ENCODE data around the gene DPYSL4. TPM values are rescaled to one million over a fixed set of nuclear protein-coding genes. Genes with fewer than 3 reads are reported as not detected.

DPYSL4 gene
- total RNA-seq, 1 experiment from 2014 or later: not detected

DNA sequence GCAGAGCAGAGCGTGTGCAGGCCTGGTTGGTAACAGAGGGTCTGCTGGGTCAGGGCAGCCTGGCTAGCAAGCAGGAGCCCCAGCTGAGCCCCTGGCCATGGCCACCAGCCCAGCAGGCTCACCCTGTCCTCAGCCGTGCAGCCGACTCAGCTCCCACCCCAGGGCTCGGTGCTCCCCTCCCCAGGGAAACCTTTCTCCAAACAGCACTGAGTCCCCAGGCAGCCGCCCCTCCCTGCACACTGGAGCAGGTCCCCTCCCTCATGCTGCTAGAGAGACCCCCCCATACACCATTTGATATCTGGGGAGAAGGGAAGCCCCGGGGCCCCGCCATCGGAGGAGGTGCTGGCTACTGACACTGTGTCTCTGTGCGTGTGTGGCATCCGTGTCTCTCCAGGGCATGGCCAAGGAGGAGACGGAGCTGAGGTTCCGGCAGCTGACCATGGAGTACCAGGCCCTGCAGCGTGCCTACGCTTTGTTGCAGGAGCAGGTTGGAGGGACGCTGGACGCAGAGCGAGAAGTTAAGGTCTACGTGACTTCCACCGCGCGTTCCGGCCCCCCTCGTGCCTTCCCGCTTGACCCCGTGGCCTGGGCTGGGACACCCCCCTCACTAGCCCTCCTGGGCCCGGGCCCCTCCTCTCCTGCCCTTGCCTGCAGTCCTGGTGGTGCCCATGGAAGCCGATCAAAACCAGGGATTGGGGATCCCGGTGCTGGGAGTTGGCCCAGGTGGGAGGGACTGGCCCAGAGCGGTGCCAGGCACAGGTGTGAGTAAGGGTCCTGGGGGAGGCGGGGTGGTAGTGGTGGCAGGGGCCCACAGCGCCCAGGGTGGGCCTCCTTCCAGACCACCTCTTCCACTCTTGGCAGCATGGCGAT, 45.0 kb upstream of the DPYSL4 start:
- Histone ChIP-seq H4K20me1 (ENCODE audit: insufficient read depth, low read depth, low read length) (no peaks in the 10 kb centered on the region), H3K36me3 (ENCODE audit: insufficient read depth, low read length) (no peaks in the 10 kb centered on the region), H3K4me2 (ENCODE audit: low read depth, low read length, poor library complexity, severe bottlenecking) (no peak overlapping the region), H3K79me2 (ENCODE audit: low read length) (no peaks in the 10 kb centered on the region), H3K27ac (ENCODE audit: low read length) (no peak overlapping the region), H3K9me2 (replicated peaks; ENCODE audit: insufficient read depth, low read length) (no peaks in the 10 kb centered on the region), H3K9ac (ENCODE audit: low read length) (no peak overlapping the region), H3K27me3 (ENCODE audit: low read length) (no peaks in the 10 kb centered on the region), H3K4me3 (ENCODE audit: low read length) (no peak overlapping the region), H3K9me3 (ENCODE audit: low read length) (no peaks in the 10 kb centered on the region), H3K4me1 (ENCODE audit: low read length) (no peaks in the 10 kb centered on the region), H2AFZ (ENCODE audit: low read length) (no peak overlapping the region)
- DNase-seq: no peak

DNA sequence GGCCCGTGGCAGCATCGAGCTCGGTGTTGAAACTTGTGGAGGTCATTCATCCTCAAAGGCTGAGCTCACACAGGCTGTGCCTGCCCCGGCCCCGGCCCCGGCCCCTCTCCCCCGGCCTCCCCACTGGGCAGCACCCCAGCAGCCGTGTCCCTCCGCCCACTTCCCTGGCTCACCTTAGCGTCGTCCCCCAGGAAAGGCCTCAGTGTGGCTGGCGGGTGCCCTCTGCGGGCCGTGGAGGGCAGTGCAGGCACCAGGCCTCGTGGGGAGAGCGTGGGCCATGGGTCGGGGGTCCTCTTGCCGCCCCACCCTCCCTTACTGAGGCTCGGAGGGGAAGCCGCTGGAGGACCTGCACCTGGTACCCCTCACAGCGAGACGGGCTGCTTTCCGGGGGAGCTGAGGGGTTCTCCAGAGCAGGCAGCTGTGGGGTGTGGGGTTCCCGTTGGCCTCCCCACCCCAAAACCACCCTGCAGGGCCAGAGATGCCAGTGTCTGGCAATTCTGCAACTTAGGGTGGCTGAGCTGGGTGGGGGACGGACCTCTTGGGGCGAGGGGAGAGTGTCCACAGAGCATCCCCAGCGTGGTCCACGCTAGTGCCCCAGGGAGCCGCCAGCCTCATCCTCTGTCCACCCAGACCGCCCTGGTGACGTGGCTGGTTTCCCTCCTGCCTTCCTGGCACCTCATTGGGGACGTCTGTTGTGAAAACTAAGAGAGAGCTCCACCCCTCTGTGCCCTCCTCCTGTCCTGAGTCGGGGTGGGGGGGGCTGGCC, 44.2 kb upstream of the DPYSL4 start:
- Histone ChIP-seq H3K79me2 (ENCODE audit: low read length) (no peaks in the 10 kb centered on the region), H3K4me2 (ENCODE audit: low read depth, low read length, poor library complexity, severe bottlenecking) (no peak overlapping the region), H3K4me1 (ENCODE audit: low read length) (no peaks in the 10 kb centered on the region), H4K20me1 (ENCODE audit: insufficient read depth, low read depth, low read length) (no peaks in the 10 kb centered on the region), H3K36me3 (ENCODE audit: insufficient read depth, low read length) (no peaks in the 10 kb centered on the region), H3K27ac (ENCODE audit: low read length) (no peak overlapping the region), H3K4me3 (ENCODE audit: low read length) (no peak overlapping the region), H3K27me3 (ENCODE audit: low read length) (no peaks in the 10 kb centered on the region), H2AFZ (ENCODE audit: low read length) (no peak overlapping the region), H3K9me2 (replicated peaks; ENCODE audit: insufficient read depth, low read length) (no peaks in the 10 kb centered on the region), H3K9ac (ENCODE audit: low read length) (no peak overlapping the region), H3K9me3 (ENCODE audit: low read length) (no peaks in the 10 kb centered on the region)
- DNase-seq: peak; percentile 74

DNA sequence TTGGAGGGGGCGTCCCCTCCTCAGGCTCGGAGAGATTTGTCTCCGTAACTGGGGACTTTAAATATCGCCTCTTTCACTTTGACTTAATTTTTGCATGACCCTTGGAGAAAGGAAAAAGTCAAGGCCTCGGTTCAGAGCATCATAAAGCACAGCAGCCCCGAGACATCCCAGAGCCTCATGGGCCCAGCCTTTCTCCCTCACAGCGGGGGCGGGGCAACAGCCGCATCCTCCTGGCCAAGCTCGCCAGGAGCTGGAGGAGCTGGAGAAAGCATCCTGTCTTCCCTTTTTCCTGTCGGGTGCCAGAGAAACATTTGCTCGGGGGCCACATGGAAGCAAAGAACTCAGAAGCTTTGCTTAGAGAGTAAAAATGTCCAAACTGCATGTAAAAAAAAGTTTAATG, 43.6 kb upstream of the DPYSL4 start:
- H2AFZ ChIP-seq (ENCODE audit: low read length): no peak overlapping the region
- H4K20me1 ChIP-seq (ENCODE audit: insufficient read depth, low read depth, low read length): no peaks in the 10 kb centered on the region
- no peak overlapping the region for H3K9ac ChIP-seq (ENCODE audit: low read length)
- no peak for DNase-seq
- H3K4me3 ChIP-seq (ENCODE audit: low read length): no peak overlapping the region
- no peaks in the 10 kb centered on the region for H3K27me3 ChIP-seq (ENCODE audit: low read length)
- no peak overlapping the region for H3K27ac ChIP-seq (ENCODE audit: low read length)
- H3K9me2 ChIP-seq (replicated peaks; ENCODE audit: insufficient read depth, low read length): no peaks in the 10 kb centered on the region
- H3K79me2 ChIP-seq (ENCODE audit: low read length): no peaks in the 10 kb centered on the region
- H3K4me1 ChIP-seq (ENCODE audit: low read length): no peaks in the 10 kb centered on the region
- no peaks in the 10 kb centered on the region for H3K9me3 ChIP-seq (ENCODE audit: low read length)
- H3K36me3 ChIP-seq (ENCODE audit: insufficient read depth, low read length): no peaks in the 10 kb centered on the region
- H3K4me2 ChIP-seq (ENCODE audit: low read depth, low read length, poor library complexity, severe bottlenecking): no peak overlapping the region

DNA sequence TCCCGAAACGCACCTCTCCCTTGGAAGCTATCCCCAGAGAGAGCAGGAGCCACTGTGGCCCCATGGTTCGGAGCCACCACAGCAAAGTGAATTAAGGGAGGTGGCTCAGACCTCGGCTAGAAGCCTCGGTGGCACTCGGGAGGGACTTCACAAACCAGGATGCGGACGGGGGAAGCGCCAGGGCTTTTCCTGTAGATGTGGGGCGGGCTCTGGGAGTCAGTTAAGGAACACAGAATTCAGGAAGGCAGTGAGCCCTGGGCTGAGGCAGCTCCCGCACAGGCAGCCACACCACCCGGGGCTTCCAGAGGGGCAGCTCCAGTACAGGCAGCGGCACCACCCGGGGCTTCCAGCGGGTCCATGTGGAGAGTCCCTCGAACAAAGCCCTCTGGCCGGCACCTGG, 42.7 kb upstream of the DPYSL4 start:
- DNase-seq: no peak
- no peak overlapping the region for H2AFZ ChIP-seq (ENCODE audit: low read length)
- H3K79me2 ChIP-seq (ENCODE audit: low read length): no peaks in the 10 kb centered on the region
- H4K20me1 ChIP-seq (ENCODE audit: insufficient read depth, low read depth, low read length): no peaks in the 10 kb centered on the region
- H3K4me3 ChIP-seq (ENCODE audit: low read length): no peak overlapping the region
- H3K4me1 ChIP-seq (ENCODE audit: low read length): no peaks in the 10 kb centered on the region
- H3K9ac ChIP-seq (ENCODE audit: low read length): no peak overlapping the region
- no peak overlapping the region for H3K27ac ChIP-seq (ENCODE audit: low read length)
- no peak overlapping the region for H3K4me2 ChIP-seq (ENCODE audit: low read depth, low read length, poor library complexity, severe bottlenecking)
- no peaks in the 10 kb centered on the region for H3K27me3 ChIP-seq (ENCODE audit: low read length)
- no peaks in the 10 kb centered on the region for H3K9me2 ChIP-seq (replicated peaks; ENCODE audit: insufficient read depth, low read length)
- H3K9me3 ChIP-seq (ENCODE audit: low read length): no peaks in the 10 kb centered on the region
- H3K36me3 ChIP-seq (ENCODE audit: insufficient read depth, low read length): no peaks in the 10 kb centered on the region

DNA sequence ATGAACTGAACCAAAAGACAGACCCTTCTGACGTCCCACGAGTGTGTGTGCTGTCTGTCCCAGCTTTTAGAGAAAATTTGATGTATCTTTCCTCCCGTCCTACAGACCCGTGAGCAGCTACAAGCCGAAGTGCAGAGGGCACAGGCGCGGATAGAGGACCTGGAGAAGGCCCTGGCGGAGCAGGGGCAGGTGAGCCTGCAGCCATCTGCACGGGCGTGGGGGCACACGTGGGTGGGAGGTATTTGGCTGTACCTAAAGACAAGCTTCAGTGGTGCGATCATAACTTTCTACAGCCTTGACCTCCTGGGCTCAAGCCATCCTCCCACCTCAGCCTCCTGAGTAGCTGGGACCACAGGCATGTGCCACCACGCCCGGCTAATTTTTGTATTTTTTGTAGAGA, 41.7 kb upstream of the DPYSL4 start:
- no peak overlapping the region for H3K27ac ChIP-seq (ENCODE audit: low read length)
- DNase-seq: no peak
- no peaks in the 10 kb centered on the region for H3K9me3 ChIP-seq (ENCODE audit: low read length)
- H3K36me3 ChIP-seq (ENCODE audit: insufficient read depth, low read length): no peaks in the 10 kb centered on the region
- no peaks in the 10 kb centered on the region for H3K4me1 ChIP-seq (ENCODE audit: low read length)
- H3K4me3 ChIP-seq (ENCODE audit: low read length): no peak overlapping the region
- no peaks in the 10 kb centered on the region for H4K20me1 ChIP-seq (ENCODE audit: insufficient read depth, low read depth, low read length)
- no peaks in the 10 kb centered on the region for H3K79me2 ChIP-seq (ENCODE audit: low read length)
- no peak overlapping the region for H2AFZ ChIP-seq (ENCODE audit: low read length)
- H3K4me2 ChIP-seq (ENCODE audit: low read depth, low read length, poor library complexity, severe bottlenecking): no peak overlapping the region
- no peaks in the 10 kb centered on the region for H3K9me2 ChIP-seq (replicated peaks; ENCODE audit: insufficient read depth, low read length)
- H3K27me3 ChIP-seq (ENCODE audit: low read length): no peaks in the 10 kb centered on the region
- no peak overlapping the region for H3K9ac ChIP-seq (ENCODE audit: low read length)

DNA sequence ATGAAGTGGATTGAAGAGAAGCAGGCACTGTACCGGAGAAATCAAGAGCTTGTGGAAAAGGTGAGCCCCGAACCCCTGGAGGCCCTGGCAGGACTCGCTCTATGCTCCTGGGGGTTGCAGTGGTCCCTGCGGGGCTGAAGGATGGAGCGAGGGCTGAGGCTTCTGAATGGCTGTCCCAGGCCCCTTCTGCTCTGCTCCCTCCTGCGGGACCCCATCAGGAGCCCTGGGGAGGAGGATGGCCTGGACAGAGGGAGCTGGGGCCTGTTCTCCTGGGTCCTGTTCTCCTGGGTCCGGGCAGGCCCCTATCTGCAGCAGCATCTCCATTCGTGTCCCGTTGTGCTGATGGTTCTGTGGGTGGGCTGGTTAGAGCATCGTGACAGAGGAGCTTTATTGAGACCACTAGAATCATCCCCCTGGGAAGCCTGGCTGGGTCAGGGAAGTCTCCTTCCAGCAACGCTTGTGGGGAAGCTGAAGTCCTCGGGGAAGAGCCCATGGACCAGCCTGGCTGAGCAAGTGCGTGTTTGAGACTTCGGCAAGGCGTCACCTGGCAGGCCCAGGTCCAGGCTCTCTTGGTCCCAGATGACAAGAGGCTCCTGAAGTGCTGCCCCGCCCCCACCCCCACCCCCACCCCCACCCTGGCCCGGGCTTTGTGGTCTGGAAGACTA, 41.1 kb upstream of the DPYSL4 start:
- Histone ChIP-seq H3K9me2 (replicated peaks; ENCODE audit: insufficient read depth, low read length) (no peaks in the 10 kb centered on the region), H3K9ac (ENCODE audit: low read length) (no peak overlapping the region), H2AFZ (ENCODE audit: low read length) (no peak overlapping the region), H3K27me3 (ENCODE audit: low read length) (no peaks in the 10 kb centered on the region), H3K36me3 (ENCODE audit: insufficient read depth, low read length) (no peaks in the 10 kb centered on the region), H3K79me2 (ENCODE audit: low read length) (no peaks in the 10 kb centered on the region), H3K4me2 (ENCODE audit: low read depth, low read length, poor library complexity, severe bottlenecking) (no peak overlapping the region), H3K4me3 (ENCODE audit: low read length) (no peak overlapping the region), H3K4me1 (ENCODE audit: low read length) (no peaks in the 10 kb centered on the region), H3K9me3 (ENCODE audit: low read length) (no peaks in the 10 kb centered on the region), H4K20me1 (ENCODE audit: insufficient read depth, low read depth, low read length) (no peaks in the 10 kb centered on the region), H3K27ac (ENCODE audit: low read length) (no peak overlapping the region)
- DNase-seq: no peak

DNA sequence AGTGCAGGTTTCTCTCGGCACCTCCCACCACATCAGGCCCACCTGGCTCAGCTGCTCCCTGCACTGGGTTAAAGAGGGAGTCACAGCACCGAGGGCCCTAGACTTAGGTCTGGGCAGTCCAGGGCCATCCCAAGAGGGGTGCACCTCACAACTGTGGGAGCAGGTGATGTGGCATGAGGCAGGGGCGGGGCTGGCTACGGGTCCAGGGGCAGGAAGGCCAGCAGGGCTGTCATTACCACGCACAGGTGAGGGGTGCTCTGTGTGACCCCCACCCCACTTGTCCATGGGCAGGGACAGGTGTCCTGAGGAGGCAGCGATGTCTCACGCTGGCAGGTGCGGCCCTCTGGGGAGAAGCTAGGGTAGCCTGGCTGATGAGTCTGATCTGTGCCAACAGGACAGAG, 40.5 kb upstream of the DPYSL4 start:
- no peaks in the 10 kb centered on the region for H3K36me3 ChIP-seq (ENCODE audit: insufficient read depth, low read length)
- no peaks in the 10 kb centered on the region for H3K9me2 ChIP-seq (replicated peaks; ENCODE audit: insufficient read depth, low read length)
- no peaks in the 10 kb centered on the region for H3K4me1 ChIP-seq (ENCODE audit: low read length)
- H3K79me2 ChIP-seq (ENCODE audit: low read length): no peaks in the 10 kb centered on the region
- H2AFZ ChIP-seq (ENCODE audit: low read length): no peak overlapping the region
- H3K9ac ChIP-seq (ENCODE audit: low read length): no peak overlapping the region
- no peaks in the 10 kb centered on the region for H3K9me3 ChIP-seq (ENCODE audit: low read length)
- no peak overlapping the region for H3K4me3 ChIP-seq (ENCODE audit: low read length)
- no peak overlapping the region for H3K27ac ChIP-seq (ENCODE audit: low read length)
- DNase-seq: no peak
- H3K27me3 ChIP-seq (ENCODE audit: low read length): no peaks in the 10 kb centered on the region
- H3K4me2 ChIP-seq (ENCODE audit: low read depth, low read length, poor library complexity, severe bottlenecking): no peak overlapping the region
- H4K20me1 ChIP-seq (ENCODE audit: insufficient read depth, low read depth, low read length): no peaks in the 10 kb centered on the region
